GM21825 (cell line): Measurements from ENCODE around the gene UBA1.
A peak's percentile ranks its signal among the peaks of the same experiment; 100 is the strongest.

Experiments used
- ATAC-seq: cut with Tn5 transposase; IDR thresholded peaks from one replicate; pipeline ENCODE4 v1.9.1; 2021; ENCODE audit warnings: mild to moderate bottlenecking, moderate library complexity; ENCODE audit not compliant: unreplicated experiment

The UBA1 gene

DNA sequence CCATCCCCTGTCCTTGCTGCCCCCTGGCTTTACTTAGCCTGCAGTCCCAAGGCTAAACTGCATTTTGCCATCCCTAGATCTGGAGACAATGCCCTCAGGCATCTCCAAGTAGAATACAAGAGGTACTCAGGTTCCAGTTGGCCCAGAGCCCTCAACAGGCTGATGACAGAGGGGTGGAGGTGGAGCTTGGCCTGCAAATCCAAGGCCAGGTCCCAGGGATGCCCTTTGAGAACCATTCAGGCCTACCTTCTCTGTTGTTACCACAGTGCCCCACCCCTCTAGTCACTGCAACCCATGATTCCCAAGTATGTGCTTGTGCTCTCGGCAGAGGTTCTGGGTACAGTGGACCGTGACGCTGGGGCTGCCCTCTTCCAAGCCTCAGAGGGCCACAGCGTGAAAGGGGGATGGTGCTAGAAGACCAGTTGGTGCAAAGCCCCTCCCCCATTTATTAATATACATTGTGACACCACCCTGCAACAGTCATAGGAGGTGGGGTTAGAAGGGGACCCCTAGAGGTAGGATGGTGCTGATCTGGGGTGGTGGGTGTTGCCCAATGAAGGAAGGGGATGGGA, 6.4 kb upstream of the UBA1 start:
- ATAC-seq, result no peak

DNA sequence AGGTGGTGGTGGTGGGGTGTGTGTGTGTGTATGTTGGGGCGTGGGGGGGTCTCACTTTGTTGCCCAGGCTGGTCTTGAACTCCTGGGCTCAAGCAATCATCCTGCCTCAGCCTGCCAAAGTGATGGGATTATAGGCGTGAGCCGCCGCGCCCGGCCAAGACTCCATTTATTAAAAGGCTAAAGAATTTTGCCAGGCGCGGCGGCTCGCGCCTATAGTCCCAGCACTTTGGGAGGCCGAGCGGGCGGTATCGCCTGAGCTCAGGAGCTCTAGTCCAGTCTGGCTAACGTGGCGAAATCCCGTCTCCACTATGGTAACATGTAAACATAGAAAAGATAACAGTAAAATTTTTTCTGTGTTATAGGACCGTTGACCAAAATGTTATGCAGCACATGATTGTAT, 3.7 kb upstream of the UBA1 start:
- no peak for ATAC-seq

DNA sequence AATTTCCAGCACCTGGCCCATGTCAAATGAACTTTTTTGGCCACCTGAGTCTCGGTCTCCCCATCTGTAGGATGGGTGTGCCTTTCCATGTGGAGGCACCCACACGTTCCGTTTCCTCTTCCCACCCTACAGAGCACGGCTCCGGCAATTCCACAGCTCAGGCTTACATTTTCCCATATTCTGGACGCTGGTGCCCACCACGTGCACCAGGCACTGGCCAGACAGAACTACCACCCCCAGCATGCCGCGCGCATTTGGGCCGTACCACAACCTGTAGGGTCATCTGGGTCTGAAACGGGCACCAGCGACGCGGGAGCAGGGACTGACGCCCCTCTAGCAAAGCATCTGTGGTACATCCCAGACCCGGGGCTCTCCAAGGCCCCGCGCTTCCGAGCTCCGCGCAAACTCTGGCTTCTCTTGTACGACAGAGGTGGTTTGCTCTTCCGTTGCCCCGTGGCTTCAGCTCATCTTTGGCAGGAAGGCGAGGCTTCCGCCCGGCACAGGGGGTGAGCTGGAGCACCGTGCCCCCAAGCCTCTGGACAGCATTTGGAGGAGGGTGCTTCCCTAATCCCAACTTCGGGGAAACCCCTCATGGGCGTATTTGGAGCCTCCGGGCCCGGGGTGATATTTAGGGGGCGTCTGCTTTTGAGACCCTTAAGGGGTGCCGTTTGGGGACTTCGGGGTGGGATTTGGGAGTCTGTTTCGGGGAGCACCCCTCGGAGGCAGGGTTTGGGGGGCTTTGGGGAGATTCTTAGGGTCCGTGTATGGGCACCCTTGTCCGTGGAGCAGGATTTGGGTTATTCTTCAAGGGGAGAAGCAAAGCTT, 3.0 kb upstream of the UBA1 start:
- peak; percentile 50 for ATAC-seq

DNA sequence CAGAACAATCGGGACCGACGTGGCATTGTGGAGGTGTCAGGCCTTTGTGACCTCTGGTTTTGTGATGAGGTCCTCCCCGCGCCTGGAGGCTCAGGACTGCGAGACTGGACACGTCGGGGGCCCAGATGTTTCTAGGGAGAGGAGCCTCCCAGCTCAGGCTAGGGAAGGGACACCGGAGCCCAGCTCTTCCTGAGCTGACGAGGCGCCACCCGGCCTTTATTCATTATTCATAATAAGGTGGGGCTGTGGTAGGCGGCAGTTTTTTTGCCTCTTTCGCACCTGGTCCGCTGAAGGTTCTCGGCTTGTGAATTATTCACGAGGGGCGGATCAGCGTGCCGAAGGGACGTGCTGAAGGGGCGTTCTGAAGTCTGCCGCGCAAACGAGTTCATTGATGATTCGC, 2.3 kb upstream of the UBA1 start:
- ATAC-seq, result no peak

DNA sequence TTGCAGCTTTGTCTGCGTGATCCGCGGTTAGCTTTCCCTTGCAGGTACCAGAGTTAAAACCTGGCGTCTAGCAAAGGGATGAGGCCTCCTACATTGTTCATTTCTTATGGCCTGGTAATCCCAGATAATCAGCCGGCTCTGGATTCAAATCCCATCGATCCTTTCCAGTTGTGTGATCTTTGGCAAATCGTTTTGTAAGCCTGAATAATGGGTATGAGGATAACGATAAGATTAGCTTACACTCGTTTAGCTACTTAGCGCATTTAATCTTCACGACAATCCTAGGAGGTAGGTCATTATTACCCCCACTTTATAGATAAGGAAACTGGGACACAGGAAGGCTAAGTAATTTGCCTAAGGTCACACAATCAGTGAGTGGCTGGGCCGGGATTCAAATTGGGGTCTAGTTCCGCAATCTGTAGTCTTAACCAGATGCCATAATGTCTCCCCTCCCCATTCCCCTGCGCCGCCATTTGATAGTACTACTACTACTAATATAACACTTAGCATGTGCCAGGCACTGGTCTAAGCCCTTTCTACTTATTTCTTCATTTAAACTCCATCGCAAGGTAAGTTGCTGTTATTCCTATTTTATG, 1.7 kb upstream of the UBA1 start:
- no peak for ATAC-seq

DNA sequence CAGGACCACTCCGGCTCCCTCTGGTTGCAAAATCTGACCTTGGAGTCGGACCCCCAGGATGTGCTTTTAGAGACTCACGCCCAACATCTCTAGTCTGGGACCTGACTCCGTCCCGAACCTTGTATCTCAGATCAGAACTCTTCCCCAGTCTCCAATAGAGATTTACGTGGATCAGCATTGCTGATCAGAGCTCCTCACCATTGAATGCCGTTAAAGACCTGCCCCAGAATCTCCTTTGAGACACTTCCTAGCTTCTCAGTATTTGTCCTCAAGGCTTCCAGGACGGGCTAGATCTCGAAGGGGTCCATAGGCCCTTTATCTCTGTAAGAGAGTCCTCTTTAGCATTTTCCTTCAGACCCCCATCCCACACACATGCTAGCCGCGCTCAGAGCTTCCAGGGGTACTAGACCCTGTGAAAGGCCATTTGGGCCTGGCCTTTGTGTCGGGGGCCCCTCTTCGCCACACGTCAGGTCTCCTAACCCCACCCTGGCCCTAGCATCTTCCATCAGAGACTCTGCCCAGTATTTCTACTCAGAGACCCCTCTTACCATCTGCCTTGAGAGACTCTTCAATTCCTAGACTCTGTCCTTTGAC, 662 bp downstream of the UBA1 start:
- ATAC-seq, result no peak

DNA sequence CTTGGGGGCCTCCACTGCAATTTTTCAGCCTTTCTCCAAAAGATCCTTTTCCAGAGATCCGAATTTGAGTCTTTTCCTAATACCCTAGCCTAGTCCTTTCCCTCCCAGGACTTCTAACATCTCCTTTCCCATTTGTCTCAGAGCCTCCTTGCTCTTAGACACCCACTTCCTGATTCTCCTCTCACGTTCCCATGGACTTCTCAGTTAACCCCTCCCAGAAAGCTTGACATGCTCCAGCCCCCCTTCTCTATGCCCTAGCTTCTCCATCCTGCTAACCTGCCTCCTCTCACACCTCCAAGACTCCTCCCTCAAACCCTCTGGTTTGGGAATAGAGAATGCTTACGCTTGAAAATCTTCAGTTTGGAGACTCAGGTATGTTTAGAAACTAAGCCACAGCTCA, 2.5 kb downstream of the UBA1 start:
- no peak for ATAC-seq

DNA sequence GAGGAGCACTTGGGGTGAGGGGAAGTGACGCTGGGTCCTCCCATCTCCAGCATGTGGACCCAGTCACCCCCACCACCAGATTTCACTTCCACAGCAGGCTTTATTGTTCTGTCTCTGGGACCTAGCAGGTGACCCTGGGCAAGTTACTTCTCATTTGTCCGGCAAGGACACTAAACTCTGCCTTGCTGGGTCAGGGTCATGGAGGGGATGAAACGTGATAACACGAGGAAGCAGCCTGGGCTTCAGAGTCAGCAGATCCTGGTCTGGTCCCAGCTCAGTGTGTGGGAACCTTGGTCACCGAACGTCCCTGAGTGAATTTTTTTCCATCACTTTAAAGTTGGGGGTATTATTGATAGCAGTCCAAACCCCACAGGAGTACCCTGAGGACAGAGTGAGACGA, 3.9 kb downstream of the UBA1 start:
- ATAC-seq, result no peak

DNA sequence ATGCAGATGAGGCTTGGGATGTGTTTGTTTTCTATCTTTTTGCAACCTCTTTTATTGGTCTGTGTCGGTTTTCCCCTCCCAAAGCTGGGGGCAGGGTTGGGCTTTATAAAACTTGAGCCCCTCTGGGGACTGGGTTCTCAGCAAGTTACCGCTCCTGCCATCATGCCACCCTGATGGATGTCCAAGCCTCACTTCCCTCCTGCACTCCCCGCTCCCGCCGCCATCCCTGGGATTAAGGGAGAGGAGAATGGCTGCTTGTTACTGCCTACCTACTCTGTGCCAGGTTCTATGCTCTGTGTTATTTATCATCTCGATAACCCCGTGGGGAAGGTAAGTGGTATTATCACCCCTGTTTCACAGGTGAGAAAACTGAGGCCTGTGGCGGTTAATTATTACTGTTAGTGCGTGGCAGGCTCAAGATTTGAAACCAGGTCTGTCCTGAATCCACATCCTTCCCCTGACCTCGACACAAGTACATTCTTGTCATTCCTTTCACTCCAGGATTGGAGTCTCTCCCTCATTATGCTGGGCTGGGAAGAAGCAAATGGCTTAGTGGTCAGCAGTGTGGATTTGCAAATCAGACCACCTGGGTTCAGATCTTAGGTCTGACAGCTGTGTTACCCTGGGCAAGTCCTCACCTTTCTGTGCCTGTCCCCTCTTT, 4.5 kb downstream of the UBA1 start:
- ATAC-seq, result no peak

DNA sequence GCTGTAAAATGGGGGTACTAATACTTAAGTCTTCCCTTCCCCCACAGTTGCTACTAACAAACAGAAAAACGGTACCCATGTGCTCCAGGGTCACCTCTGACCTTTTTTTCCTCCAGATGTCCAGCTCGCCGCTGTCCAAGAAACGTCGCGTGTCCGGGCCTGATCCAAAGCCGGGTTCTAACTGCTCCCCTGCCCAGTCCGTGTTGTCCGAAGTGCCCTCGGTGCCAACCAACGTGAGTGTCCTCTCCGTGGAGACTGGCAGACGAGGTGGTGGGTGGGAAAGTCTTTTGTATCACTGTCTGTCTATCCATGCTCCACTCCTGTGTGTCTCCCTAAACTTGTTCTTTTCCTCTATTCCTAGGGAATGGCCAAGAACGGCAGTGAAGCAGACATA, 5.1 kb downstream of the UBA1 start:
- ATAC-seq, result no peak

DNA sequence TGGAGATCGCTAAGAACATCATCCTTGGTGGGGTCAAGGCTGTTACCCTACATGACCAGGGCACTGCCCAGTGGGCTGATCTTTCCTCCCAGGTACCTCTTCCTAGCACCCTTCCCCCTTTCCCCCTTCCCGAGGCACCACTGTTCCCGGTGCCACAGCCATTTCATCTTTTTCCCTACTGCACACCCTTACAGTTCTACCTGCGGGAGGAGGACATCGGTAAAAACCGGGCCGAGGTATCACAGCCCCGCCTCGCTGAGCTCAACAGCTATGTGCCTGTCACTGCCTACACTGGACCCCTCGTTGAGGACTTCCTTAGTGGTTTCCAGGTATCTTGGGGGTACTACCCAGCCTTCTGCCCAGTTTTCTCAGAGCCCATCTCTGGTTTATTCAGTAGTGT, 5.7 kb downstream of the UBA1 start:
- no peak for ATAC-seq

DNA sequence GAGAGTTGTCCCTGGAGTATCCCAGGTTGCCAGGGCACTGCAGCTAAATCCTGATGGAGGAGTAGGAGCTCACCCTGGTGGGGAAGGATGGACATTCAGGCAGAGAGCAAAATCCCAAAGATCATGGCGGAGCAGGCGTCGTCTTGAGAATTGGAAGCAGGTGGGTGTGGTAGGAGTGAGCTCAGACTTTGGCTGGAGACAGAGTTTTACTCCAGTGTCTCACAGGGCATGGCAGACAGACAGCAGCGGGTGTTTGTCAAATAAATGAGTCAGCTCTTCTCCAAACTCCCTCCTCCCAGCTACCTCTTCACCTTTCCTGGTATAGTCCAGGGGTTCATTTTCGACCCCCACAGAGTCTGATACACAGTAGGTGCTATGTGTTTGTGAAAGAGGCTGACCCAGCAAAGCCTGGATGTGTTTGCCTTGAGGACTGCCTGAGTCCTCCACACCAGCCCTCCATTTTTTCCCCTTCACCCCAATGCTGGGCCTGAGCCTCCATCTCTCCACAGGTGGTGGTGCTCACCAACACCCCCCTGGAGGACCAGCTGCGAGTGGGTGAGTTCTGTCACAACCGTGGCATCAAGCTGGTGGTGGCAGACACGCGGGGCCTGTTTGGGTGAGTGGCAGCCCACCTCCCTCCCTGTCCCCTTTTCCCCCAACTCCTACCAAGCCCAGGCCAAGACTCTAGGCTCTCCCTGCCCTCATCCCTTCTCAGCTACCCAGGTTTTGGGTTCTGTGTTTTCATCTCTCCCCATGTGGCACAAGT, 6.9 kb downstream of the UBA1 start:
- ATAC-seq, result no peak

DNA sequence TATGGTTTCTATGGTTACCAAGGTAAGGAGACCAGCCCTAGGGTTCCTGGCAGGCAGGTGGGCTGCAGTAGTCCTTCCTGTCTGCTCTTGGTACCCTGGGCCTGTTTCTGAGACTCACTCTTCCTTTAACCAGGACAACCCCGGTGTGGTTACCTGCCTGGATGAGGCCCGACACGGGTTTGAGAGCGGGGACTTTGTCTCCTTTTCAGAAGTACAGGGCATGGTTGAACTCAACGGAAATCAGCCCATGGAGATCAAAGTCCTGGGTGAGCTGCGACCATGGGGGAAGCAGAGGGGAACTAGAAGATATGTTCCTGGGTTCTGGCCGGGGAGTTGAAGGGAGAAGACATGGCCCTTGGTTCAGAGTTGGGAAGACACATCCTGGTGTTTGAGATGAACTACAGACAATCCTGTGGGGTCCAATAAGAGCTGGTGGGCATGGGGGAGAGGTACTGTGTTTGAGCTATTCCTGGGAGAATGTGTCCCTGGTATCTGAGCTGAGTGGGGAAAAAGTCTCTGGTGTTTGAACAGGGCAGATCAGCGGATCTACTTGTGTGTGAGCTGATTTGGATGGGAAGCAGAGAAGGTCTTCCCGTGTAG, 7.8 kb downstream of the UBA1 start:
- ATAC-seq, result no peak

DNA sequence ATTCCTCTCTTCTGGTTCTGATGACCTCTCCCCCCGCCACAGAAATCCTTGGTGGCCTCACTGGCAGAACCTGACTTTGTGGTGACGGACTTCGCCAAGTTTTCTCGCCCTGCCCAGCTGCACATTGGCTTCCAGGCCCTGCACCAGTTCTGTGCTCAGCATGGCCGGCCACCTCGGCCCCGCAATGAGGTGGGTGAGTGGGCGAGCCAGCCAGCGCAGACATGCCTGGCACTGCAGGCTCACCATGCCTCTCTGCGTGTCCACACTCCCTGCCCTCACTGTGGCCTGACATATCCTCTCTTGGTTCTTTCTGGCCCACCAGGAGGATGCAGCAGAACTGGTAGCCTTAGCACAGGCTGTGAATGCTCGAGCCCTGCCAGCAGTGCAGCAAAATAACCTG, 8.7 kb downstream of the UBA1 start:
- no peak for ATAC-seq

DNA sequence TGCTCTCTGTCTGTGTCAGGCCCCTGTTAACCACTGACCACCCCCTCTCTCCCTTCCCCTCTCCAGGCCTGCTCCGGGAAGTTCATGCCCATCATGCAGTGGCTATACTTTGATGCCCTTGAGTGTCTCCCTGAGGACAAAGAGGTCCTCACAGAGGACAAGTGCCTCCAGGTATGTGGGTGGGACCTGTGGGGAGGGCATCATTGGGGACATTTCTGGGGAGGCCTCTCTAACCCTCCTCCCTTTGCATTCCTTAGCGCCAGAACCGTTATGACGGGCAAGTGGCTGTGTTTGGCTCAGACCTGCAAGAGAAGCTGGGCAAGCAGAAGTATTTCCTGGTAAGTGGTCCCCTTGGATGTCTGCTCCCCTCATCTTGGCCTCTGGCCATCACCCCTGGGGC, 9.2 kb downstream of the UBA1 start:
- no peak for ATAC-seq

DNA sequence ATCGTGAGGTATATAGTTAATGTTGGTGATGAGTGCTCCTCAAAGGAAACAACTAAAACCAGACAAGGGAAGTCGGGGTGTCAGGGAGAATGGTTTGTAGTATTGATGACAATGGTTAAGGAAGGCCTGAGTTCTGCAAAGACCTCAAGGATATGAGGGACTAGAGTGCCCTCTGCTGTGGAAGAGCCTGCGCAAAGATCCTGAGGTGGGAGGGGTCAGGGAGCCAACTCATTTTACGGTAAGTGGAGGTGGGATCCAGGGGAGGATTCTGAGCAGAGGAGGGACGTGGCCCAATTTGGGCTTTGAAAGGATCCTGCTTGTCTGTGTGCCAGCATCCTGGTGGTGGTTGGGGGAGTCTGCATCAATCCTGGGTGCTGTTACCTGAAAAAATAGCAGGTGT, 11.3 kb downstream of the UBA1 start:
- ATAC-seq, result no peak

DNA sequence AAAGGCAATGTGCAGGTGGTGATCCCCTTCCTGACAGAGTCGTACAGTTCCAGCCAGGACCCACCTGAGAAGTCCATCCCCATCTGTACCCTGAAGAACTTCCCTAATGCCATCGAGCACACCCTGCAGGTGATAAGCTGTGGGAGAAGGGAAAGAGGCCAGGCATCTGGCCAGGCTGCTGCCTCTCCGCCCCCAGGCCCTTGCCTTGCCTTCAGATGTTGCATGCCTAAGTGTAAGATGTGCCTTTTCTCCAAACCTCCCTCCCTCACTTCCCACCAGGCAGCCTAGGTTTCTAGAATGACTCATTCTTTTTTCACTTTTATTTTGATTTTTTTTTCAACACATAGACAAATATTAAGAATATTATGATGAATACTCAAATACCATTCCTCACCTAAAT, 12.7 kb downstream of the UBA1 start:
- no peak for ATAC-seq

DNA sequence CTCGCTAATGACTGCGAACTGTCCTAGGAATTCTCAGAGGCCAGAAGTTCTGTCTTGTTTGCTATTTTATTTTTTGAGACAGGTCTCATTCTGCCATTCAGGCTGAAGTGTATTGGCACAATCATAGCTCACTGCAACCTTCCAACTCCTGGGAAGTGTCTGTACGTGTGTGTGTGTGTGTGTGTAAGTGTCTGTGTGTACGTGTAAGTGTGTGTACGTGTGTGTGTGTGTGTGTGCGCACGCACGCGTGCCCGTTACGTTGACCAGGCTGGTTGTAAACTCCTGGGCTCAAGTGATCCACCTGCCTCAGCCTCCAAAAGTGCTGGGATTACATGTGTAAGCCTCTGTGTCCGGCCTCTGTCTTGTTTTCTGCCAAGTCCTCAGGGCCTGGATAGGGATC, 14.5 kb downstream of the UBA1 start:
- no peak for ATAC-seq

DNA sequence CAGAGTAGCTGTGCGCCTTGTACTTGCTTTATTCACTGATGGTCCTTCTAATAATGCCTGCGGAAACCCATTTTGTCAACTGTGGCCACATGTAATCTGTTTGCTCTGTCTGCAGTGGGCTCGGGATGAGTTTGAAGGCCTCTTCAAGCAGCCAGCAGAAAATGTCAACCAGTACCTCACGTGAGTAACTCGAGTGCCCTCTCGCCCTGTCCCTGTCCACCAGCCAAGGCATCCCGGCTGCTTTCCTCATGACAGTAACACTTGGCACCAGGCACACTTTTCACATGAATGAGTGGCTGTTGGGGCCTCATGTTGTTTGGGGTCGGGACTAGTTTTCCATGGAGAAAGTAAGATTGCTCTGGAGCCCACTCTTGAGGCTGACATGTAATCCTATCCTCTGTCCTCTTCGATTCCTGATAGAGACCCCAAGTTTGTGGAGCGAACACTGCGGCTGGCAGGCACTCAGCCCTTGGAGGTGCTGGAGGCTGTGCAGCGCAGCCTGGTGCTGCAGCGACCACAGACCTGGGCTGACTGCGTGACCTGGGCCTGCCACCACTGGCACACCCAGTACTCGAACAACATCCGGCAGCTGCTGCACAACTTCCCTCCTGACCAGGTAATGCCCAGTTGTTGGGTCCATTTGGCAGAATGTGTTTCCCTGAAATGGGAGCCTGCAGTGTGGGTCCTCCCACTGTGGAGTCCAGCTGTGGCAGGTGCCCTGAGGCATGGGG, 16.0 kb downstream of the UBA1 start:
- no peak for ATAC-seq
